HG03469 (cell line): Measurements from ENCODE around the gene CCDC148.
A peak's percentile ranks its signal among the peaks of the same experiment; 100 is the strongest.
"Not testable (repeated sequence)": the region's sequence is repeated elsewhere in the genome, so short reads cannot be mapped to it uniquely, and the experiment has no call there.

Source experiments
- ATAC-seq: cut with Tn5 transposase; IDR thresholded peaks from one replicate; pipeline ENCODE4 v1.9.1; 2021; ENCODE audit warnings: mild to moderate bottlenecking, moderate library complexity, moderate number of reproducible peaks; ENCODE audit not compliant: unreplicated experiment

CCDC148 gene

DNA sequence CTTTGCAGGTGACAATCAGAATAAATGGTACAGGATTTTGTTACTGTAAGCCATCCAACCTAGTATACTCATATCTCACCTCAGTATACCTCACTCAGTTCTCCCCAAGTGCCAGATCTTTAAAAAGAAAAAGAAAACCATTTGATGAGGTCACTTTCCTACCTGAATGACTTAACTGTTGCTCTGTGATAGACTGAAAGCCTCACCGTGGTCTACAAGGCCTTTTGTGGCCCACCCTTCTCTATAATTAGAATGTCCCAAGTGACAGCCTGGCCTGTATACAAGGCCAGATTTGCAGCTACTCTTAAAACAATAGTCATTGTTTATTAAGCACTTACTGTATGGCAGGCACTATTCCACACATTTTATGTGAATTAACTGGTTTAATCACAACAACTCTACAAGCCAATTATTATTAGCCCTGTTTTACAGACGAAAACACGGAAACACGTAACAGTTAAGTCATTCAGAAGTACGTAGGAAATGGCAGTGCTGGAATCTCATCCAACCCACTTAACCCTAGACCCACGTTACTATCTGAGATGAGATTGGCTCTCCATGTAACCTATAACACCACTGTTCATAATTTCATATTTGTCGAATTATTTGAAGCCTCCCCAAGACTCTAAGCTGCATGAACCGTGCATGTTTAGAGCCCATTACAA is 28.5 kb upstream of the CCDC148 start:
- no peak for ATAC-seq

DNA sequence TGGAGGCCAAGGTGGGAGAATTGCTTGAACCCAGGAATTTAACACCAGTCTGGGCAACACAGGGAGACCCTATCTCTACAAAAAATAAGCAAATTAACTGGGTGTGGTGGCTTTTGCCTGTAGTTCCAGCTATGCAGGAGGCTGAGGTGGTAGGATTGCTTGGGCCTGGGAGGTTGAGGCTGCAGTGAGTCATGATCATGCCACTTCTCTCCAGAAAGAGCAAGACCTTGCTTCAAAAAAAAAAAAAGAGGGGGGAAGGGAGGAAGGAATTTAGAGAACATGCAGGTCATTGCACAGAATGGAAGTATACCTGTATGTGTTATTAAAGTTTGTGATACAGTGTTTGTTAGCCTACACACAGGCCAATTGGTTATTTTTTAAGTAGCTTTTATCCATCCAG is 26.0 kb upstream of the CCDC148 start:
- no peak for ATAC-seq

DNA sequence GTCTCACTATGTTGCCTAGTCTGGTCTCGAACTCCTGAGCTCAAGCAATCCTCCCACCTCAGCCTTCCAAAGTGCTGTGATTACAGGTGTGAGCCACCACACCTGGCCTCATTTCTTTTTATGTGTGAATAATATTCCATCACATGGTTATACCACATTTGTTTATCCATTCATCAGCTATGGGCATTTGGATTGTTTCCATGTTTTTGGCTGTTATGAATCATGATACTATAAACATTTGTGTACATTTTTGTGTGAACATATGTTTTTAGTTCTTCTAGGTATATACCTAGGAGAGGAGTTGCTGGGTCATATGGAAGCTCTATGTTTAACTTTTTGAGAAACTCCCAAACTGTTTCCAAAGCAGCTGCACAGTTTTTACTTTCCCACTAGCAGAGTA is 24.6 kb upstream of the CCDC148 start:
- ATAC-seq = no peak

DNA sequence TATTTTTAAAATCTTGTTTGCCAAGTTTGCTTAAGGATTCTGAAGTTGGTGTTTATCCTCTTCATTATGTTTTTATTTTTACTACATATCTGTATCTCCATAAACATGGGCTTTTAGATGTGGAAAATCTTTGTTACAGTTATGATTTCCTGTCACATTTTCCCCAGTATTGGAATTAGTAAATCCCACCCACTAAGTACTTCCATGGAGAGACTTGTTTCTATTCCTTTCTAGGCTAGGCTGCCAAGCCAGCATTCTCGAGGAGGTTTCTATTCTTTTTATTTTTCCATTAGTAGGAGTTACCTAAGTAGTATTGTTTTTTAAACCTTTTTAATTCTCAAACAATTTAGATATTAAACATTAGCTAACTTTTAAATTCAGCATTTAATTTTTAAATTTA is 22.3 kb upstream of the CCDC148 start:
- no peak for ATAC-seq

DNA sequence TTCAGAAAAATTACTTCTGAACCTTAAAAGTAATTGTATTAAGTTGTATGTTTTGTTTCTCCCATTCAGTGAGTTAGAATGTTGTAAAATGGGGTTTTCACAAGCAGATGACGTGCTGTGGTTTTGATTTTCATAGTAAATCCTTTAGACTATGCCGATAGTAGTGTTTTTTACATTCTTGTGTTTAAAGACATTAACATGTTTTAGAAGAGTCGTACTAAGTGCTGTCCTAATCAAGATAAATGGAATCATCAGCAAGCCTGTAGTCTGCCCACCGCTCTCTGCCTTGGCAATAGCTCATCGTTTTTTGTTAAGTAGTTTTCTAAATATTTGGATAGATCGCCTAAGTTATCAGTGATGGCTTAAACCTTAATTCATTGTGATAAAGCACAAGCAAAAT is 21.7 kb upstream of the CCDC148 start:
- no peak for ATAC-seq

DNA sequence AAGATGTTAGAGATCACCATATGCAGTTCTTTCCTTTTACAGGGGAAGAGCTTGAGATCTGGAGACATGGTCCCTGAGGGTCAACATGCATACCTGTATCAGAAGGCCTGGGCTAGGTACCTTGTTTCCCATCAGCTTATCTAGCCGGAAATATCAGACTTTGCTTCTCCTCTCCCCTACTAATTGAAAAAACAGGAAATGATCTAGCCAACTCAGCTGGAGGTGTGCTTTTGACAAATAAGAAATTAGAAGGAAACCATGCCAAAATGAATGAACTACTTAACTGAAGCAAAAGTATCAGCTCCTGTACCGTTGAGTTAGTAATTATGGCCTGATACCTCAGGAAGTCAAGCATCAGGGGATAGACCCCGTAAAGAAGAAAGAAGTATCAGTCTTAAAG is 20.6 kb upstream of the CCDC148 start:
- ATAC-seq = no peak

DNA sequence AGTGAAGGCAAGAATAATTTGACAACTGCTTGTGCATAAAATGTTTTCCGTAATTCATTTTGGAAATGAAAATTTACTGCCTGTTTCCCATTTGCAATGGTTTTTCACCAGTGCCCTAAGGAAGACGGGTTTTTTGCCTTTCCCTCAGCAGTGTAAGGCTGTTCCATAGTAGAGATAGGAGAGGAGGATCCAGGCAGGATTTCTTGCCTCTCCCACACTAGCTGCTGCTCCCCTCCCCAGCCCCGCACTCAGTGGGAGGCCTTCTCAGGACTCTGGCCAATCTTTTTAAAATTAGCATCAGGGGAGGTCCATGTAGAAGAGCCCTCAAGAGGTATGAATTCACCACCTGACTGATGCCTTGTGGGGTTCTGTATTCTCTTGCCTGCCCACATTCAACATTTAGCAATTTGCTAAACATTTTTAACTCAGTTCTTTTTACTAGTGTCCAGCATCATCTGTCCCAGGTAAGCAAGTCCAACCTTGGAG is 18.0 kb upstream of the CCDC148 start:
- ATAC-seq = not testable (repeated sequence)

DNA sequence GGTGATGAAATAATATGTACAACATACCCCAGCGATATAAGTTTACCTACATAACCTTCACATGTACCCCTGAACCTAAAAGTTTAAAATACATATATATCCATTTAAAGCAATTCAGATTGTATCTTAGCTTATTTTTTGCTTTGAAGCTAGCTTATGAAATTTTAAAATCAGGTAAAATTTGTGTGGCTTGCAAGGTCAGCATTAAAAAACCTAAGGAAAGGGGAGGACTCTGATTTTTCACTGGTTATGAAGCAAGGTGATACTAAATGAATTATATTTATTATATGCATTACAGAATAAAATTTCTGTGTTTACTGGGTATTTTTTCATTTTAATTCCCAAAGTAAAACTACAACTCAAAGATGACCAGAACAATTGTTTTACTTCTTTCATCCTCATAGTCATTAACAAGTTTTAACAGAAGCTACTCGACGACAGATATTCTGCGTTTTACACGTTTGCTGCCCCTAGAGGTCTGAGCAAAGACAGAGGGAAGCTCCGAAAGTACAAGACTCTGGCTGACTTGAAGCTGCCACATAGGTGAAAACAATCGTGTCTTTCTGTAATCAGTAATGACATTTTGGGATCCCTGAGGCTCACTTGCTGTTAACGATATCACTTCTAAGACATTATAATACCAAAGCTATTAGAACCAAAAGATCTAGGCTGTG is 17.3 kb upstream of the CCDC148 start:
- no peak for ATAC-seq

DNA sequence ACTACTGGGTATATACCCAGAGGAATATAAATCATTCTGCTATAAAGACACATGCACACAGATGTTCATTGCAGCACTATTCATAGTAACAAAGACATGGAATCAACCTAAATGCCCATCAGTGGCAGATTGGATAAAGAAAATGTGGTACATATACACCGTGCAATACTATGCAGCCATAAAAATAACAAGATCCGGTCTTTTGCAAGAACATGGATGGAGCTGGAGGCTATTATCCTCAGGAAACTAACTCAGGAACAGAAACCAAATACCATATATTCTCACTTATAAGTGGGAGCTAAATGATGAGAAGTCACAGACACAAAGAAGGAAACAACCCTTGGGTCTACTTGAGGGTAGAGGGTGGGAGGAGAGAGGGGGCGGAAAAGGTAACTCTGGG is 16.7 kb upstream of the CCDC148 start:
- not testable (repeated sequence) for ATAC-seq

DNA sequence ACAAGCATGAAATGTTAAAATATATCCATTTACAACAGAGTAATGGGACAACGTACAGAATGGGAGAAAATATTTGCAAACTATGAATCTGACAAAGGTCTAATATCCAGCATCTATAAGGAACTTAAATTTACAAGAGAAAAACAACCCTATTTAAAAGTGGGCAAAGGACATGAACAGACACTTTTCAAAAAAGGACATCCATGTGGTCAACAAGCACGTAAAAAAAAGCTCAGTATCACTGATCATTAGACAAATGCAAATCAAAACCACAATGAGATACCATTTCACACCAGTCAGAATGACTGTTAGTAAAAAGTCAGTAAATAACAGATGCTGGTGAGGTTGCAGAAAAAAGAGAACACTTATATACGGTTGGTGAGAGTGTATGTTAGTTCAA is 16.3 kb upstream of the CCDC148 start:
- ATAC-seq = not testable (repeated sequence)

DNA sequence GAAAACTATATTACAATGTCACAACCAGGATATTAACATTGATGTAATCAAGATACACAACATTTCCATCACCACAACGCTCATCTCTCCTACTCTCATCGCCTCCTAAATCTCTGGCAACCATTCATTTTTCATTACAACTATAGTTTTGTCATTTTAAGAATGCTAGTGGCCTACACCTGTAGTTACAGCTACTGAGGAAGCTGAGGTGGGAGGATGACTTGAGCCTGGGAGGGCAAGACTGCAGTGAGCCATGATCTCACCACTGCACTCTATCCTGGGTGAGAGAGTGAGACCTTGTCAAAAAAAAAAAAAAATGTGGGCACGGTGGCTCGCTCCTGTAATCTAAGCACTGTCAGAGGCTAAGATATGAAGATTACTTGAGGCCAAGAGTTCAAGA is 10.7 kb upstream of the CCDC148 start:
- ATAC-seq = no peak

DNA sequence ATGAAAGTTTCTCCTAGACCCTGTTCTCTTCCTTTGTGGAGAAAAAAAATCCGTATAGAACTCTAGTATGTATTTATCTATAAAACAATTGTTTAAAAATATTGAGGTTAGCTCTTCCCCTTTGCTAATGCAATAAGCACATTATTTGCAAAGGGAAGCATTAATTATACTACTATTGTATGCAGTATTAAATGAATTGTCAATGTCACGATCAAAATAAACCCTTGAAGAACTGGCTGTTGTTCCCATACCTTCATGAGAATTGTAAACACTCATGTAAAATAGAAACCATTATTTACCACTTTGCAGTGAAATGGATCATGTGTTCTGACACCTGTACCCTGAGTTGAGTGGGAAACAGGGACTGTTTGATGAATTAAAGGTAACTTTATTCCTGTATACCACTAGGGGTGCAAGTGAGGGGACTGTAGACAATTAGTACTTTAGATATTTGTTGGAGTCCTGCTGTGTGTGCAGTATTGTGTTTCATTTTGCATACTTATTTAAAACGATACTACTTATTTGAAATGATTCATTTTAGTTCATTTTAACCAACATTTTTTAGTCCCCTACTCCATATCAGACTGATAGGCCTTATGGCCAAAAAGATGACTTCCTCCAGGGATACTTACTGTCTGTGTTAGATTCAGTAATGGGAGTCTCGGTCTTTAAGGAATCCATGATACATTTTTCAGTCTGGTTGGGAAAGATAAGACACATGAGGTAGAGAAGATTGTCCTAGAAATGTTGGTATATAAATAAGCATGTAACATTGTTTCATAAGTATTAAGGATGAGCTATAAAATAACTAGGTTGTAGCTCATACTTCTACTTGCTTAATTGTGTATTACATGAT is 8.1 kb upstream of the CCDC148 start:
- ATAC-seq = peak; percentile 57

DNA sequence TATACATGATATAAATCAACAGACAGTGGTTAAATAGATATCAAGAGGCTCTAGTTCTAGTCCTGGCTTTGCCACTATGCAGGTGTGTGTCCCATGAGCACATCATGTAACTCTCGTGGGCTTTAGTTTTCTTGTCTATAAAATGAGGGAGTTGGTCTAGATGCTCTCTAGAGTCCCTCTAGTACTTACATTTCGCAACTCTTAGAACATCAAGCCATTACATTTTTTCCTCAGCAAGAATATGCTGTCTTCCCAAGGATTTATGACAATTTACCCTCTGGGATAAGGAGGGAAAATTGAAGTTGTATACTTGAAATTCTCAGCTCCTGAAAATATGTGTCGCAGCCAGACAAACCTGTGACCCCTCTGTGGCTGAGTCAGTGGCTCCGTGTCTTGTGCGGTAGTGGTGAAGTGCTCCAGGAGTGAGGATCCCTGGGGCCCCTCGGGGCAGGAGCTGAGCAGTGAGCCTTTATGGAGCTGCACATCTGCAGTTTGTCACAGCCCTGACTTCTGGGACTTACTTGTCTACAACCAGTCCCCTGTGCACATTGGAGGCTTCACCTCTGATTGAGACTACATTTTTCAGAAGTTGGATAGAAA is 7.0 kb upstream of the CCDC148 start:
- no peak for ATAC-seq

DNA sequence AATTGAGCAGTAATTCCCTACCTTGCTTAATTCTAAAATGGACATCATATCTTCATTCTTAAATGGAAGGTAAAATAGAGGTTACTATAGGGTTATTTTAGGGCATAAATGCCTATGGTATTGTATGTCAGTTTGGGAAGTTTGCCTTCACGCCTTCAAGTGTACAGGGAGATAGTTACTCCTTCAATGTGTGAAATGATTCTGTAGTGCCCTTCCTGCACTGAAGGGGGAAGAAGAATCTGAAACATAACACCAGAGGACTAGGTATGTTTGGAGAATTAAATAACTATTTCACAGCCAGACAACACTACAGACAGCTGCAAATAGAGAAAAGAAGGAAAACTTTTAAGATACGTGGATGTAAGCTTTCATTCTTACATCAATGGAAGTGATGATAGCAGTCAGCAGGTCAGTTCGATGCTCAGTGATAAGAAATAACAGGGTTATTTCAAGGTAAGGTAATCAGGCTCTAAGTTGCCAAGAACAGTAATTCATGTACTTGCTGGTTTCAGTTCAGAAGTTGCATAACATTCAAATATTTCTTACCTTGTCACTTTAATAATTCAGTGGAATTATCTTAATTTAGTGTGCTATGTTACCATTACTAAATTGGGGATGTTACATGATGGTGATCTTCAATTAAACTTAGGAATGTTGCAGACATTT is 4.2 kb upstream of the CCDC148 start:
- ATAC-seq = no peak

DNA sequence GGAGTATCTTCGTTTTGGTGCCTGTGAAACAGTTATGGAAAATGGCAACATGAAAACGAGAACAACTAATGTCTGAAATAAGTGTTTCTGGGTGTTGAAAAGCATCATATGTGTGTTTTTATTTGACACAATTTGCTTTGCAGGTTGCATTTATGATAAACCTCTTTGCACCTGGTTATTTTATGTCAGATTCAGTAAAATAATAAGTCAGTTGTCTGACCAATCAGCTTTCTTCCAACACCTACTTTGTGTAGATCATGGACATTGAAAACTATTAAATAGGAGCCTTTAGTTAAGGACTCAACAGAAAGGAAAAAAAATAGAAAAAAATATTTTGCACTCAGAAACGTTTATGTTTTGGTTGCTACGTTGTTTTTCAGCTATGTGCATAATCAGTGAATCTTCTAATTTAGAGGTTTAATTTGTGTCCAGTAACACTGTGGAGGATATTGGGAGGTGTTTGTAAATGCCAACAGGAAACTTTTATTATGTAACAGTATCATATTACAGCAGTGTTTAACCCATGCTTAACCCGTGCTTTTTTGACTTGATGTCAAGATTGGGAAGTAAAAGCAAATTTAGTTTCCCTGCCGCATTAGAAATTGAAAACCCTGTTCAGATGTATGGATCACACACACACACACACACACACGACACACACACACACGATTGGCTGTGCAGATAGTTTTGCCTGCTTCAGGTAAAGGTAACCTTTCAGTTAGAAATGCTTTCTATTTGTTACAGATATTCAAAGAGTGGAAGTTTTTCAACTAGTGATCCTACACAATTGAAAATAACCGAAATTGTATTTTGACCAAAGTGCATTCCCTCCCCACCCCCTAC is 2.8 kb upstream of the CCDC148 start:
- ATAC-seq = no peak

DNA sequence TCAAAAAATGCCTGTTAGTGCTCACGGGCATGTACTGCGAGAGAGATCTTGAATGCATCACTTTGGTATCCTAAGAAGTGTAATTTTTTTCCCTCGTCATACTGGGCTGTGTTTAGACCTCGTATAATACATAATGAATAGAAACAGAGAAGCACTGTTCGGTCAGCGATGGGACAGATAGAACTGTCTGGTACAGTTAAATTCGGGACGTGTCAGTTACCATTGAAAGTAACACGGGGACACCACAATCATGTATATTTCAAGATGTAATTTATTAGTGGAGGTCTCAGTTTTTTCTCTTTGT is 2.0 kb upstream of the CCDC148 start:
- ATAC-seq = no peak

DNA sequence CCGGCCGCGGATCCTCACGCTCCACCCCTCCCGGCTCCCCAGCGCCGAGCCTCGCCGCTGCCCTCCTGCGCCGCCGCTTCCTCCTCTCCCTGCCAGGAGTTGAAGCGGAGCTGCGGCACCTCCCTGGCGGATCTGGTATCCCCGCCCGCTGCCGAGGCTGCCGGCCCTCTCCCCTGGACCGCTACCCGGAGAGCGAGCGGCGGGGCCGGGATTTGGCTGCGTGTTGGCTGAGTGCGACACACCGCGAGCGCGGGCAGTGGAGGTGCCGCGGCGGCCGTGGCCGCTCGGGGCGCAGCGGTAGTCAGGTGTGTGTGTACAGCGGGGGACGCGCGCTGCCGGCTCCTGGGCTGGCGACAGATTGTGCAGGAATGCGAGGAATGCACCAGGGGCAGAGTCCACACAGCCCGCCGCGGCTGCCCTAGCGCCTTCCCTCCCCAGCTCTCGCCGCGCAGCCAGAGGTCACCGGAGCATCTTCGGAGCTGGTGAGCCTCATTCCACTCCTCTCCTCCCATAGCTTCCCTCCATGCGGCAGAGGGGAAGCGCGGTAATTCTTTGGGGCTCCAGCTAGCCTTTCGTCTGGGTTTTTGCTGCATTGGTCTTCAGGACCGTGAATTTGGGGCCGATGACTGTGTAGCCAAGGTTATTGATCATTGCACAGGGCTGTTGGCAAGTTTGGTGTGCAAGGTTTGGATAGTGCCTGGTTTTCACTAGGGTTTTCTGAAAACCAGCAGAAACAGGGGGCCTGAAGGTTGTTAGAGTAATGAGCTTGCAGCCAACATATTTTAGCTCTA is 1.5 kb upstream of the CCDC148 start:
- peak; percentile 38 for ATAC-seq

DNA sequence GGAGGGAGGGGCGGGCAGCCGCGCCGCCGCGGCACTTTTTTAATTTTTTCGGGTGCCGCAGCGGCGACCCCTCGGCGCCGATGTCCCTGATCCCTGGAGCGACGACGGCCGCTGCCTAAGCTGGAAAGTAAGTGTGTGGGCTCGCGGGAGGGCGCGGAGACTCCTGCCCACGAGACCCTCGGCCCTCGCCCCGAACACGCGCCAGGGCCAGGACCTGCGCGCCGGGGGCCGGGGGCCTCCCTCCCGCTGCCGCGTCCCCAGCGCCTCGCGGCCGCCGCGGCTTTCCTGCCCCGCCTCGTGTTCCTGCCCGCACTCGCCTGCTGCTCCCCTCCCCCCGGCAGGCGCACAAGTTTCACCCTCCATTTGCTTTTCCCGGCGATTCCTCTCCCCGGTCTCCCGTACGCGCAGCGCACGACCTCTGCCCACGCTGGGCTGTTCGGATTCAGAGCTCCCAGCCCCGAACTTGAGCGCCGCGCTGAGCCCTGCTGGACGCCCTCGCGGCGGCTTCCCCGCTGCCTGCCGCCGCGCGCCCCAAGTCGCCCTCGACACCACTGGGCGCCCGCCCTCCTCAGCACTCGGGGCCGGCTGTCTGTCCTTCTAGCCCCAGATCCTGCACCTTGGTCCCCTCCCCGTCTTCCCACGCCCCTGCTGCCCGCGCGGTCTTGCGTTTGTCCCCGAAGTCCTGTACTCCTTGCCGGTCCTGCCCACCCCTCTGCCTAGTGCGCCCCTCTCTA is 706 bp upstream of the CCDC148 start:
- ATAC-seq = peak; percentile 12

DNA sequence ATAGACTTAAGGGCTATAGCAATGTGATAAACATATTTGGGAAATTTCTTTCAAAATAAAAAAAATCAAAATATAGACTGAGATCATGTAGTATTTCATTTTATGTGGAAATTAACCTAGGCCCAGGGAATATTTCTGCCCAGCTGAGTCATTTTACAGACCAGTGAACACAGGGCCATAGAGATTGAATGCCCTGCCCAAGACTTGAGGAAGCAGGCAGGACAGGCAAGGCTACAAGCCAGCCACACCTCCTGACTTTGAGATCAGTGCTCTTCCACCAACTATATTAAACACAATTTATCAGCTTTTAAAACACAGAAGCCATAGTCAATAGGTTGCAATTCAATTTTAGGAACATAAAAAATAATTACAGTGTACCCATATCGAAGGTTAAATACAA is 12.9 kb downstream of the CCDC148 start:
- no peak for ATAC-seq
